Measurements from ENCODE around the gene FUT8. TPM values are rescaled to one million over a fixed set of nuclear protein-coding genes. Genes with fewer than 3 reads are reported as not detected.

FUT8 gene
- total RNA-seq, 1 experiment from 2014 or later = 42.3 TPM

DNA sequence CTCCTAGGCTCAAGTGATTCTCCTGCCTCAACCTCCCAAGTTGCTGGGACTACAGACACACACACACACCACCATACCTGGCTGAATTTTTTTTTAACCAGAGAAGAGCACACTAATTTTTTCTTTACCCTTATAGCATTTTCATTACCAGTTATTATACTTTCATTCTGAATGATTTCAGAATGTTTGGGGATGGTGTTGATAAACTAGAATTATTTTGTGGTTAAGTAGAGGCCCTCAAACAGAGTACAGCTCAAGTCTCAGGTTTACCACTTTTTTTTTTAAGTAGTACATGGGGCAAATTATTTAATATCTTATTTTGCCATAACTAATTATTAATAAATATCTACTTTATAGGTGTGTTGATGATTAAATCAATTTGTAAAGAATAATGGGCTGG is 86.6 kb downstream of the FUT8 start:
- H3K4me2 ChIP-seq (ENCODE audit: low read length) = no peak overlapping the region
- no peak overlapping the region for H3K4me3 ChIP-seq (replicated peaks in 1 of 2; ENCODE audit: low read depth in 1 of 2, low read length in 2 of 2)
- H3K9me3 ChIP-seq (ENCODE audit: control insufficient read depth in 1 of 2, insufficient read depth in 1 of 2, low read depth in 1 of 2, low read length in 2 of 2) = no peaks in the 10 kb centered on the region
- no peaks in the 10 kb centered on the region; the same call in 1 of the 2 replicates for H3K9me2 ChIP-seq (ENCODE audit: insufficient read depth)
- DNase-seq (ENCODE audit: low read depth, low spot score) (no peak), ATAC-seq (no peak)
- RAD21 ChIA-PET (ENCODE audit: low non-redundant PET in 1 of 2, low total read pairs in 2 of 2, uncharacterized antibody in 2 of 2, unreplicated experiment in 2 of 2) = no interaction called here
- H3K27me3 ChIP-seq (ENCODE audit: insufficient read depth, low read length) = no peaks in the 10 kb centered on the region
- H3K27ac ChIP-seq (ENCODE audit: low read depth, low read length) = no peak overlapping the region
- no peaks in the 10 kb centered on the region for H3K36me3 ChIP-seq (ENCODE audit: control insufficient read depth in 1 of 2, insufficient read depth in 2 of 2, low read length in 2 of 2)
- CTCF ChIA-PET = no interaction called here
- POLR2A ChIA-PET = no interaction called here
- no TSS peak for BruUV-seq (replicated peaks)
- no peak overlapping the region for H2AFZ ChIP-seq (ENCODE audit: low read depth, low read length, poor library complexity, severe bottlenecking)
- intact Hi-C loops (cut with micrococcal nuclease) = no loop called here
- H3K4me1 ChIP-seq (ENCODE audit: control insufficient read depth in 1 of 2, insufficient read depth in 2 of 2, low read length in 2 of 2) = peaks cover 7 to 8% of the 10 kb centered on the region in 2 experiments; a peak in 3 of 4 replicates
- 0 out of 2 replicates have a peak, but pooled peaks cover 3% of the 10 kb centered on the region for H3K79me2 ChIP-seq (ENCODE audit: insufficient read depth, low read length)
- H4K20me1 ChIP-seq (ENCODE audit: insufficient read depth) = no peaks in the 10 kb centered on the region
- H3K9ac ChIP-seq (ENCODE audit: low read length) = no peak overlapping the region
- no peak for TF ChIP-seq POLR2AphosphoS5 (IDR thresholded peaks at IDR 0.05; ENCODE audit: low read depth, low read length)
- TF ChIP-seq SRF (IDR thresholded peaks at IDR 0.05; ENCODE audit: low read depth) = no peak
- TF ChIP-seq RAD21 (IDR thresholded peaks at IDR 0.05; ENCODE audit: low read depth) = no peak
- no peak for TF ChIP-seq EZH2 (IDR thresholded peaks at IDR 0.05)
- no peak for TF ChIP-seq TCF7L2 (IDR thresholded peaks at IDR 0.05; ENCODE audit: borderline replicate concordance, extremely low read depth, insufficient read depth, insufficient read length)
- no peak for TF ChIP-seq CBX3 (IDR thresholded peaks at IDR 0.05; ENCODE audit: low read depth)
- no peak for TF ChIP-seq EZH2phosphoT487 (IDR thresholded peaks at IDR 0.05; ENCODE audit: borderline replicate concordance)
- no peak for TF ChIP-seq EGR1 (IDR thresholded peaks at IDR 0.05; ENCODE audit: low read depth)
- no peak for TF ChIP-seq SIN3A (IDR thresholded peaks at IDR 0.05; ENCODE audit: low read depth)
- TF ChIP-seq POLR2A (IDR thresholded peaks at IDR 0.05; ENCODE audit: borderline replicate concordance, extremely low read depth, insufficient read depth, insufficient read length) = no peak
- TF ChIP-seq ATF3 (IDR thresholded peaks at IDR 0.05) = no peak
- no peak for TF ChIP-seq CEBPB (IDR thresholded peaks at IDR 0.05; ENCODE audit: low read depth)
- no peak for TF ChIP-seq ZNF274 (IDR thresholded peaks at IDR 0.05; ENCODE audit: low read depth, low read length)
- TF ChIP-seq, protein P1, sequence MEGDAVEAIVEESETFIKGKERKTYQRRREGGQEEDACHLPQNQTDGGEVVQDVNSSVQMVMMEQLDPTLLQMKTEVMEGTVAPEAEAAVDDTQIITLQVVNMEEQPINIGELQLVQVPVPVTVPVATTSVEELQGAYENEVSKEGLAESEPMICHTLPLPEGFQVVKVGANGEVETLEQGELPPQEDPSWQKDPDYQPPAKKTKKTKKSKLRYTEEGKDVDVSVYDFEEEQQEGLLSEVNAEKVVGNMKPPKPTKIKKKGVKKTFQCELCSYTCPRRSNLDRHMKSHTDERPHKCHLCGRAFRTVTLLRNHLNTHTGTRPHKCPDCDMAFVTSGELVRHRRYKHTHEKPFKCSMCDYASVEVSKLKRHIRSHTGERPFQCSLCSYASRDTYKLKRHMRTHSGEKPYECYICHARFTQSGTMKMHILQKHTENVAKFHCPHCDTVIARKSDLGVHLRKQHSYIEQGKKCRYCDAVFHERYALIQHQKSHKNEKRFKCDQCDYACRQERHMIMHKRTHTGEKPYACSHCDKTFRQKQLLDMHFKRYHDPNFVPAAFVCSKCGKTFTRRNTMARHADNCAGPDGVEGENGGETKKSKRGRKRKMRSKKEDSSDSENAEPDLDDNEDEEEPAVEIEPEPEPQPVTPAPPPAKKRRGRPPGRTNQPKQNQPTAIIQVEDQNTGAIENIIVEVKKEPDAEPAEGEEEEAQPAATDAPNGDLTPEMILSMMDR (IDR thresholded peaks at IDR 0.05 in 2 of 3, conservative IDR thresholded peaks at IDR 0.05 in 1 of 3; ENCODE audit: borderline replicate concordance in 1 of 3, insufficient read depth in 1 of 3, low read depth in 2 of 3, low read length in 2 of 3) = no peak
- TF ChIP-seq ZFX (IDR thresholded peaks at IDR 0.05) = no peak
- TF ChIP-seq ZBTB33 (IDR thresholded peaks at IDR 0.05; ENCODE audit: extremely low read depth, insufficient replicate concordance, low read length) = no peak
- no peak for TF ChIP-seq SP1 (IDR thresholded peaks at IDR 0.05; ENCODE audit: low read depth)
- no peak for TF ChIP-seq REST (IDR thresholded peaks at IDR 0.05; ENCODE audit: low read depth)
- TF ChIP-seq ELF1 (IDR thresholded peaks at IDR 0.05; ENCODE audit: borderline replicate concordance, low read depth) = no peak

Measured in HCT116 (cell line).